CD4-positive, alpha-beta T cell treated with Interleukin-10 for 1 hour (primary cell): ENCODE data around the gene SLC35F6.
"Not testable (repeated sequence)": the region's sequence is repeated elsewhere in the genome, so short reads cannot be mapped to it uniquely, and the experiment has no call there.

Source experiments
- DNase-seq: peaks from one replicate; pipeline ENCODE4 v3.0.0-alpha.2; 2020

The SLC35F6 gene

GRCh38 chr2:26757873-26758789 lies 6.0 kb upstream of the SLC35F6 start:
- no peak for DNase-seq

GRCh38 chr2:26758790-26759321 lies 5.2 kb upstream of the SLC35F6 start:
- no peak for DNase-seq

- no peak for DNase-seq
Measured at GRCh38 chr2:26759845-26760244, 4.2 kb upstream of the SLC35F6 start.

GRCh38 chr2:26760991-26761390 lies 3.1 kb upstream of the SLC35F6 start:
- not testable (repeated sequence) for DNase-seq

- no peak for DNase-seq
Measured at GRCh38 chr2:26763019-26763418, 1.1 kb upstream of the SLC35F6 start.

- no peak for DNase-seq
Measured at GRCh38 chr2:26764906-26765305, 822 bp downstream of the SLC35F6 start.

- no peak for DNase-seq
Measured at GRCh38 chr2:26765475-26766200, 1.6 kb downstream of the SLC35F6 start.

GRCh38 chr2:26767129-26767528 lies 3.0 kb downstream of the SLC35F6 start:
- no peak for DNase-seq

GRCh38 chr2:26767894-26768487 lies 3.9 kb downstream of the SLC35F6 start:
- no peak for DNase-seq

- DNase-seq, result no peak
Measured at GRCh38 chr2:26768759-26769088, 4.6 kb downstream of the SLC35F6 start.

- DNase-seq, result peak; percentile 33
Measured at GRCh38 chr2:26769089-26769761, 5.1 kb downstream of the SLC35F6 start.

- DNase-seq, result peak; percentile 38
Measured at GRCh38 chr2:26770986-26771586, 7.0 kb downstream of the SLC35F6 start.

- peak; percentile 33 for DNase-seq
Measured at GRCh38 chr2:26772064-26773001, 8.2 kb downstream of the SLC35F6 start.

GRCh38 chr2:26776195-26776800 lies 12.2 kb downstream of the SLC35F6 start:
- no peak for DNase-seq

- no peak for DNase-seq
Measured at GRCh38 chr2:26778098-26778497, 14.0 kb downstream of the SLC35F6 start.

- no peak for DNase-seq
Measured at GRCh38 chr2:26778507-26778906, 14.4 kb downstream of the SLC35F6 start.

GRCh38 chr2:26780203-26780760 lies 16.2 kb downstream of the SLC35F6 start:
- no peak for DNase-seq

GRCh38 chr2:26782876-26783704 lies 19.0 kb downstream of the SLC35F6 start:
- DNase-seq, result no peak

- no peak for DNase-seq
Measured at GRCh38 chr2:26784570-26785234, 20.6 kb downstream of the SLC35F6 start.
